ENCODE measurements around the gene LRRC27. TPM values are rescaled to one million over a fixed set of nuclear protein-coding genes. Genes with fewer than 3 reads are reported as not detected.

The LRRC27 gene
- total and polyA plus RNA-seq, 10 donors = 6.1 to 29.9 (median 16.6) TPM

DNA sequence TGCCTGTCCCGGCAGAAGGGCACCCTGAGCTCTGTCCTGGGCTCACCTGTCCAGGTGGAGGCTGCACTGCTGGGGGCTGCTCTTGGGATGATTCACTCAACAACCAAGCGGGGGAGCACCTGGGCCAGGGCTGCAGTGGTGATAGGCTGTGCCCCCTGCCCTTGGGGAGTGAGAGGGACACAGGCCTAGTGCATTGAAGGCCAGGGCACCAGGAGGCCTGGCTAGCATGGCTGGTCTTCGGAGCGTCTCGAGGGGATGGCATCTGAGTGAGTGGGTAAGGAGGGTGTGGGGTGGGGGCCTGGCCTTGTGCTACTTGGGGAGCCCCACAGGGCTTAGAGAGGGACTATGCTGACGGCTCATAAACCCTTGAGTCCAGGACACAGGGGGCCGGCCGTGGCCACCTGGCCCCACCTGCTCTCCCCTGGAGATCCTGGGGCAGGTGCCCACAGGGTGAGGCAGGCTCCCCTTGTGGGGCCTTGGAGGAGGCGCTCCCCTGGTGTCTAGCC is 68.1 kb downstream of the LRRC27 start:
- DNase-seq = peak; percentile 81
- Histone ChIP-seq H3K4me3 (peak overlapping the region in 1 of 8 donors; percentile 20), H3K27me3 (replicated peaks in 1 of 7) (peaks cover 0 to 6% (median 0%) of the 10 kb centered on the region in 7 donors), H3K4me1 (peaks cover 42 to 90% (median 79%) of the 10 kb centered on the region in 6 donors), H3K36me3 (peaks cover 0 to 38% (median 9%) of the 10 kb centered on the region in 6 donors), H3K27ac (peak overlapping the region; percentile 72 to 99 (median 94)), H3K9me3 (no peaks in the 10 kb centered on the region)
- TF ChIP-seq POLR2A (IDR thresholded peaks at IDR 0.05) (no peak), POLR2AphosphoS5 (IDR thresholded peaks at IDR 0.05) (no peak)
- TF ChIP-seq, protein P1, sequence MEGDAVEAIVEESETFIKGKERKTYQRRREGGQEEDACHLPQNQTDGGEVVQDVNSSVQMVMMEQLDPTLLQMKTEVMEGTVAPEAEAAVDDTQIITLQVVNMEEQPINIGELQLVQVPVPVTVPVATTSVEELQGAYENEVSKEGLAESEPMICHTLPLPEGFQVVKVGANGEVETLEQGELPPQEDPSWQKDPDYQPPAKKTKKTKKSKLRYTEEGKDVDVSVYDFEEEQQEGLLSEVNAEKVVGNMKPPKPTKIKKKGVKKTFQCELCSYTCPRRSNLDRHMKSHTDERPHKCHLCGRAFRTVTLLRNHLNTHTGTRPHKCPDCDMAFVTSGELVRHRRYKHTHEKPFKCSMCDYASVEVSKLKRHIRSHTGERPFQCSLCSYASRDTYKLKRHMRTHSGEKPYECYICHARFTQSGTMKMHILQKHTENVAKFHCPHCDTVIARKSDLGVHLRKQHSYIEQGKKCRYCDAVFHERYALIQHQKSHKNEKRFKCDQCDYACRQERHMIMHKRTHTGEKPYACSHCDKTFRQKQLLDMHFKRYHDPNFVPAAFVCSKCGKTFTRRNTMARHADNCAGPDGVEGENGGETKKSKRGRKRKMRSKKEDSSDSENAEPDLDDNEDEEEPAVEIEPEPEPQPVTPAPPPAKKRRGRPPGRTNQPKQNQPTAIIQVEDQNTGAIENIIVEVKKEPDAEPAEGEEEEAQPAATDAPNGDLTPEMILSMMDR (IDR thresholded peaks at IDR 0.05 in 8 of 11, conservative IDR thresholded peaks at IDR 0.05 in 3 of 11) = no peak
- 67 to 86% (median 72%) methylated on average over 5 to 9 of the region's 9 CpGs for WGBS, 5 donors
- intact Hi-C loops (cut with DNase I; ENCODE audit: low total_unique reads) = no loop called here

DNA sequence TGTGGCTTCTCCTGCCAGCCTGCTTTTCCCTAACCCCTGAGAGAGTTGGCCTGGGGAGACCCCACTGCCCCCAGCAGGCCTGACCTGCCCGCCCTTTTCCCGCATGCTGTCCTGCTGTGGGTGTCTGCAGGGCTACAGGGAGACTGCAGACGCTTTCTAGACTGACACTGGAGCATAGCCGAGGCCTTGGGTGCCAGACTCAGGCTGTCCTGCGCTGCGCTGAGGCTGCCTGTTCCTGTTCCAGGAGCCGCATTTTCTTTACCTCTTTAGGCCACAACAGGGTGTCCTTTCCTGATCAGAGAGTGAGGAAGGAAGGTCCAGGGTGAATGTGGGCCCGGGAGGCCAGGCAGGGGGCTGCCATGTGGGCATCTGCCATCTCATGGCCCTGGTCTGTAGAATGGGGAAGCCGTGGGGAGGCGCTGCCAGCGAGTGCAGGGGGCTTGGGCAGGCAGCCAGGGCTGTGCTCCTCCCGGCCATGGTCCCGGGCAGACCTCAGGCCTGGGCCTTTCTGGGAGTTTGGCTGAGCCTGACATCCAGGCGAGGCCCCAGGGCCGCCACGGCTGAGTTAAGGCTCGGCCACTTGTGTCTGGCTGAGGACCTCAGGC is 68.7 kb downstream of the LRRC27 start:
- Histone ChIP-seq H3K27me3 (replicated peaks in 1 of 7) (peaks cover 0 to 6% (median 0%) of the 10 kb centered on the region in 7 donors), H3K4me3 (peak overlapping the region in 1 of 8 donors; percentile 20), H3K36me3 (peaks cover 0 to 43% (median 15%) of the 10 kb centered on the region in 6 donors), H3K4me1 (peaks cover 39 to 90% (median 76%) of the 10 kb centered on the region in 6 donors), H3K9me3 (no peaks in the 10 kb centered on the region), H3K27ac (peak overlapping the region; percentile 72 to 99 (median 94))
- 27 to 49% (median 36%) methylated on average over 12 to 17 of the region's 17 CpGs for WGBS, 5 donors
- TF ChIP-seq, protein P1 (IDR thresholded peaks at IDR 0.05 in 8 of 11, conservative IDR thresholded peaks at IDR 0.05 in 3 of 11) = peak in 1 of 11 experiments; percentile 2
- no peak for TF ChIP-seq POLR2A (IDR thresholded peaks at IDR 0.05)
- peak; percentile 55 to 77 (median 75) for TF ChIP-seq POLR2AphosphoS5 (IDR thresholded peaks at IDR 0.05)
- intact Hi-C loops (cut with DNase I; ENCODE audit: low total_unique reads) = no loop called here
- peak; percentile 86 for DNase-seq

DNA sequence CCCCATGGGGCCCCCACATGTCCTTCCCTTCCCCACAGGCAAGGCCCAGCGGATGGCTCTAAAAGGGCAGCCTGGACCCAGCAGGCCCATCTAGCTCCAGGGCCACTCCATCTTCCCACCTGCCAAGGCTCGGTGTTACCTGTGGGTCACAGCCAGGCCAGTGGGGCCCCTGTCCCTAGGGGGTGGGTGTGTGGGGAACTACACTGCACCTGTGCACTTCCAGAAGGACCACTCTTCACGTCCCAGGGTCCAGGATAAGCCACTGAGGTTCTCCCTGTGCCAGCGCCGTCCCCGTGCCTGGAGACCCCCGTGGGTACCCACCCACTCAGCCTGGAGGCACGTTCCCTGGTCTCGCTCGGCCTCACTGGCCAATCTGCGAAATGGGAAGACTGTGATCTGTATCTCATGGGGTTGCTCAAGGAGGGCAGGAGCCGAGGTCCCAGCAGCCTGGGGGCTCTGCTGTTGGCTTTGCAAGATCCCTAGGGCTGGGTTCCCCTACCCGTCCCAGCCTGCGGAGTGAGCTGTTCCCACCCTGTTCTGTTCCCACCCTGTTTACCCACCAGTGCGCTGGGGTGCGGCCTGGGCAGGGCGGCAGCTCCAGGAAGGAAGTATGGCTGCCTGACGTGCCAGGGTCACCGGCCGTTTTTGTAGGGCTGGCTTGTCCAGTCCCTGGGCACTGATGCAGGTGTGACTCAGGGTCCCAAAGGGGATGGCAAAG is 69.6 kb downstream of the LRRC27 start:
- no peaks in the 10 kb centered on the region for H3K9me3 ChIP-seq
- WGBS, 5 donors = 50 to 66% (median 65%) methylated on average over 18 to 20 of the region's 20 CpGs
- peak overlapping the region; percentile 72 to 99 (median 94) for H3K27ac ChIP-seq
- peaks cover 37 to 93% (median 77%) of the 10 kb centered on the region in 6 donors for H3K4me1 ChIP-seq
- peaks cover 3 to 53% (median 24%) of the 10 kb centered on the region in 6 donors for H3K36me3 ChIP-seq
- peak overlapping the region in 1 of 8 donors; percentile 20 for H3K4me3 ChIP-seq
- intact Hi-C loops (cut with DNase I; ENCODE audit: low total_unique reads) = no loop called here
- TF ChIP-seq, protein P1 (IDR thresholded peaks at IDR 0.05 in 8 of 11, conservative IDR thresholded peaks at IDR 0.05 in 3 of 11) = no peak
- peak; percentile 80 to 90 (median 88) for TF ChIP-seq POLR2AphosphoS5 (IDR thresholded peaks at IDR 0.05)
- peak in 1 of 3 donors; percentile 47 for TF ChIP-seq POLR2A (IDR thresholded peaks at IDR 0.05)
- no peaks in the 10 kb centered on the region for H3K27me3 ChIP-seq (replicated peaks in 1 of 7)
- peak; percentile 89 for DNase-seq

All from spleen (tissue), 11 donors.